ENCODE results near the gene NRSN2. TPM values are rescaled to one million over a fixed set of nuclear protein-coding genes. Genes with fewer than 3 reads are reported as not detected.

NRSN2 gene
- total and polyA plus RNA-seq, 2 donors (not counting 3 experiments of a cell fraction or from before 2014, with no cell fraction given) = 36.9 to 64.1 TPM

- Histone ChIP-seq H3K79me2 (ENCODE audit: control insufficient read depth, insufficient read depth, low read length) (no peaks in the 10 kb centered on the region), H3K4me1 (ENCODE audit: control insufficient read depth, extremely low read depth, insufficient read depth, low read length) (peaks cover 52% of the 10 kb centered on the region), H2AFZ (ENCODE audit: low read depth, low read length) (no peak overlapping the region), H3K4me2 (ENCODE audit: insufficient read depth, low read length) (peak overlapping the region; percentile 20), H3K27ac (ENCODE audit: insufficient read depth, low read depth, low read length) (peak overlapping the region; percentile 82), H3K9me3 (replicated peaks; ENCODE audit: control insufficient read depth, insufficient read depth, low read length) (no peaks in the 10 kb centered on the region), H4K20me1 (replicated peaks; ENCODE audit: control insufficient read depth, extremely low read depth, insufficient read depth, low read length) (no peaks in the 10 kb centered on the region), H3K9me1 (replicated peaks; ENCODE audit: control insufficient read depth, extremely low read depth, insufficient read depth, low read length) (no peaks in the 10 kb centered on the region), H3K4me3 (replicated peaks in 1 of 3; ENCODE audit: insufficient read depth in 1 of 3, low read depth in 1 of 3, low read length in 3 of 3) (no peak overlapping the region), H3K9ac (replicated peaks; ENCODE audit: extremely low read depth, insufficient read depth, low read length) (no peak overlapping the region), H3K36me3 (ENCODE audit: control insufficient read depth in 2 of 2, extremely low read depth in 1 of 2, insufficient read depth in 2 of 2, low read length in 2 of 2) (no peaks in the 10 kb centered on the region), H3K27me3 (ENCODE audit: control insufficient read depth in 2 of 2, insufficient read depth in 2 of 2, low read length in 2 of 2) (no peaks in the 10 kb centered on the region)
- TF ChIP-seq FOS (IDR thresholded peaks at IDR 0.05; ENCODE audit: borderline replicate concordance, insufficient read depth, low read length) (no peak), CTCF (IDR thresholded peaks at IDR 0.05; ENCODE audit: extremely low read depth in 1 of 2, insufficient read depth in 1 of 2, low read depth in 1 of 2, low read length in 2 of 2) (no peak), JUN (IDR thresholded peaks at IDR 0.05; ENCODE audit: borderline replicate concordance, insufficient read depth, insufficient read length, low read depth) (no peak), EZH2 (IDR thresholded peaks at IDR 0.05; ENCODE audit: borderline replicate concordance, low read depth, low read length, severe bottlenecking) (no peak), MYC (IDR thresholded peaks at IDR 0.05; ENCODE audit: low read depth, low read length) (no peak), MAX (IDR thresholded peaks at IDR 0.05; ENCODE audit: insufficient read depth, insufficient read length) (no peak), POLR2A (IDR thresholded peaks at IDR 0.05; ENCODE audit: low read depth, low read length) (no peak), GATA2 (IDR thresholded peaks at IDR 0.05; ENCODE audit: insufficient read depth, insufficient read length, low read depth, low read length) (no peak), POLR2AphosphoS5 (IDR thresholded peaks at IDR 0.05; ENCODE audit: insufficient read depth, low read depth, low read length) (no peak)
- ChIA-PET CTCF (interaction anchor here (1.0 to 5.8 kb wide), 5 partner anchors 10 to 62 kb away, joined by 3 to 39 read pairs (median 8); partner anchors contain the start of gene TRIB3), POLR2A (no interaction called here)
- BruUV-seq (replicated peaks) = TSS peak; percentile 27
- dilution Hi-C loops (cut with MboI; ENCODE audit: extremely low pct_ligation_motif_present, low sequenced_read_pairs) (no loop called here), intact Hi-C loops (cut with micrococcal nuclease) (loop anchor here (5.0 kb wide), 2 partner anchors 167 to 1442 kb away; no protein-coding TSS in a partner anchor)
- DNase-seq (ENCODE audit: low read depth, low spot score) (peak; percentile 26), FAIRE-seq (no peak)
Observed at GRCh38 chr20:370151-370600, 23.3 kb downstream of the NRSN2 start.
